PFSK-1 (cell line): ENCODE results near the gene VPS8.

Experiments used
- FOXP2 ChIP-seq: optimal IDR thresholded peaks from 2 replicates; pipeline ENCODE3; 2011; ENCODE audit warnings: borderline replicate concordance, control low read depth, inconsistent platforms; ENCODE audit not compliant: insufficient read depth; ENCODE audit errors: extremely low read length, extremely low read depth
- POLR2AphosphoS5 ChIP-seq: IDR thresholded peaks from 2 replicates; pipeline ENCODE4 v1.6.1; 2012; ENCODE audit warnings: low read depth, mild to moderate bottlenecking, control low read depth, low read length, moderate library complexity
- REST ChIP-seq, 2 experiments: IDR thresholded peaks; 2 replicates each; pipeline versions ENCODE4 v1.6.1 to v1.8.0; 2011 to 2012; ENCODE audit warnings: low read depth in 2 of 2, low read length in 2 of 2, control low read depth in 1 of 2, inconsistent platforms in 1 of 2, mild to moderate bottlenecking in 1 of 2, moderate library complexity in 1 of 2; ENCODE audit not compliant: insufficient read depth in 1 of 2
- SIN3A ChIP-seq: IDR thresholded peaks from 2 replicates; pipeline ENCODE4 v1.6.1; 2012; ENCODE audit warnings: mild to moderate bottlenecking, low read length, moderate library complexity, borderline replicate concordance; ENCODE audit not compliant: insufficient read depth
- TAF1 ChIP-seq: IDR thresholded peaks from 2 replicates; pipeline ENCODE4 v1.6.1; 2012; ENCODE audit warnings: low read length, control low read depth, borderline replicate concordance; ENCODE audit not compliant: insufficient read depth

- no peak for TF ChIP-seq SIN3A
- TF ChIP-seq TAF1: no peak
- no peak for TF ChIP-seq POLR2AphosphoS5
- TF ChIP-seq REST (IDR thresholded peaks at IDR 0.05; ENCODE audit: insufficient read depth in 1 of 2, low read depth in 2 of 2, low read length in 2 of 2): no peak
- no peak for TF ChIP-seq FOXP2
Measured at GRCh38 chr3:184765730-184766074, 46.3 kb upstream of the VPS8 start.
